Gastroesophageal sphincter (tissue), 4 donors: ENCODE measurements around the gene TTLL5. TPM values are rescaled to one million over a fixed set of nuclear protein-coding genes. Genes with fewer than 3 reads are reported as not detected.

Experiments
- ATAC-seq: fragments of 150-250 bp; one replicate; pipeline ENCODE4 v1.9.1; 2016; ENCODE audit warnings: mild to moderate bottlenecking, moderate library complexity
- H3K27ac ChIP-seq, 4 donors: fragments of 200-600 bp; sonication (generic) in 3 of 4; 1 replicate in 3 of 4; 2 replicates in 1 of 4; pipeline ENCODE4 v1.5.1; 2016 to 2019
- H3K27me3 ChIP-seq: fragments of 200-600 bp; sonication (generic); one replicate; pipeline ENCODE4 v1.5.1; 2019
- H3K36me3 ChIP-seq, 2 donors: fragments of 200-600 bp; sonication (generic); one replicate each; pipeline ENCODE4 v1.5.1; 2019; ENCODE audit warnings: control low read depth in 1 of 2
- H3K4me1 ChIP-seq, 3 donors: fragments of 200-600 bp; sonication (generic); 1 replicate in 2 of 3; 2 replicates in 1 of 3; pipeline ENCODE4 v1.5.1; 2016 to 2019; ENCODE audit warnings: control low read depth in 2 of 3
- H3K4me3 ChIP-seq, 2 donors: fragments of 200-600 bp; sonication (generic); one replicate each; pipeline ENCODE4 v1.5.1; 2019; ENCODE audit warnings: mild to moderate bottlenecking in 1 of 2, moderate library complexity in 1 of 2
- H3K9me3 ChIP-seq, 3 donors: fragments of 200-600 bp; sonication (generic); one replicate each; pipeline ENCODE4 v1.5.1; 2017 to 2019; ENCODE audit warnings: control low read depth in 2 of 3
- EP300 ChIP-seq: sonication (generic); formaldehyde crosslinking; IDR thresholded peaks from one replicate; pipeline ENCODE4 v1.6.1; 2017; ENCODE audit warnings: antibody characterized with exemption, mild to moderate bottlenecking
- POLR2A ChIP-seq, 2 donors: fragments of 450-650 bp; IDR thresholded peaks; one replicate each; pipeline ENCODE4 v1.6.1; 2017; ENCODE audit warnings: antibody characterized with exemption in 2 of 2, mild to moderate bottlenecking in 2 of 2, moderate library complexity in 1 of 2
- POLR2AphosphoS5 ChIP-seq: sonication (generic); formaldehyde crosslinking; IDR thresholded peaks from one replicate; pipeline ENCODE4 v1.6.1; 2017; ENCODE audit warnings: antibody characterized with exemption
- WGBS, 2 donors: methylation state at CpG; one replicate each; pipeline ENCODE4 v1.1.5; 2018; ENCODE audit warnings: low coverage in 1 of 2; 5-methylcytosine and 5-hydroxymethylcytosine counted together
- total RNA-seq, 4 donors: library from RNA; depleted of rRNA; stranded (reverse); fragments of >200 nt; gene quantifications; one replicate each; pipeline ENCODE4 v1.1.0, GENCODE V29; 2016
- TF ChIP-seq, protein P1 (sequence below), 4 experiments: fragments of 200-600 bp in 2 of 4; fragments of 450-650 bp in 2 of 4; sonication (generic) in 1 of 4; IDR thresholded peaks; one replicate each; pipeline ENCODE4 v1.5.1; 2017 to 2019; ENCODE audit warnings: antibody characterized with exemption in 4 of 4, mild to moderate bottlenecking in 2 of 4, moderate library complexity in 2 of 4

TTLL5 gene
- total RNA-seq, 4 donors from 2014 or later = 18.1 to 30.0 (median 22.1) TPM

GRCh38 chr14:75820761-75821160 is 159.7 kb downstream of the TTLL5 start:
- no peaks in the 10 kb centered on the region for H3K27me3 ChIP-seq
- H3K4me1 ChIP-seq = peaks cover 15 to 42% (median 20%) of the 10 kb centered on the region in 3 donors
- H3K9me3 ChIP-seq = no peaks in the 10 kb centered on the region
- no peak overlapping the region for H3K27ac ChIP-seq
- TF ChIP-seq POLR2AphosphoS5 (no peak), POLR2A (IDR thresholded peaks at IDR 0.05) (no peak), EP300 (no peak)
- TF ChIP-seq, protein P1, sequence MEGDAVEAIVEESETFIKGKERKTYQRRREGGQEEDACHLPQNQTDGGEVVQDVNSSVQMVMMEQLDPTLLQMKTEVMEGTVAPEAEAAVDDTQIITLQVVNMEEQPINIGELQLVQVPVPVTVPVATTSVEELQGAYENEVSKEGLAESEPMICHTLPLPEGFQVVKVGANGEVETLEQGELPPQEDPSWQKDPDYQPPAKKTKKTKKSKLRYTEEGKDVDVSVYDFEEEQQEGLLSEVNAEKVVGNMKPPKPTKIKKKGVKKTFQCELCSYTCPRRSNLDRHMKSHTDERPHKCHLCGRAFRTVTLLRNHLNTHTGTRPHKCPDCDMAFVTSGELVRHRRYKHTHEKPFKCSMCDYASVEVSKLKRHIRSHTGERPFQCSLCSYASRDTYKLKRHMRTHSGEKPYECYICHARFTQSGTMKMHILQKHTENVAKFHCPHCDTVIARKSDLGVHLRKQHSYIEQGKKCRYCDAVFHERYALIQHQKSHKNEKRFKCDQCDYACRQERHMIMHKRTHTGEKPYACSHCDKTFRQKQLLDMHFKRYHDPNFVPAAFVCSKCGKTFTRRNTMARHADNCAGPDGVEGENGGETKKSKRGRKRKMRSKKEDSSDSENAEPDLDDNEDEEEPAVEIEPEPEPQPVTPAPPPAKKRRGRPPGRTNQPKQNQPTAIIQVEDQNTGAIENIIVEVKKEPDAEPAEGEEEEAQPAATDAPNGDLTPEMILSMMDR (IDR thresholded peaks at IDR 0.05) = no peak
- peaks cover 0 to 12% of the 10 kb centered on the region in 2 donors for H3K36me3 ChIP-seq
- ATAC-seq = no peak
- WGBS, 2 donors = 81 to 93% methylated on average over 4 of the region's 4 CpGs
- no peak overlapping the region for H3K4me3 ChIP-seq

DNA sequence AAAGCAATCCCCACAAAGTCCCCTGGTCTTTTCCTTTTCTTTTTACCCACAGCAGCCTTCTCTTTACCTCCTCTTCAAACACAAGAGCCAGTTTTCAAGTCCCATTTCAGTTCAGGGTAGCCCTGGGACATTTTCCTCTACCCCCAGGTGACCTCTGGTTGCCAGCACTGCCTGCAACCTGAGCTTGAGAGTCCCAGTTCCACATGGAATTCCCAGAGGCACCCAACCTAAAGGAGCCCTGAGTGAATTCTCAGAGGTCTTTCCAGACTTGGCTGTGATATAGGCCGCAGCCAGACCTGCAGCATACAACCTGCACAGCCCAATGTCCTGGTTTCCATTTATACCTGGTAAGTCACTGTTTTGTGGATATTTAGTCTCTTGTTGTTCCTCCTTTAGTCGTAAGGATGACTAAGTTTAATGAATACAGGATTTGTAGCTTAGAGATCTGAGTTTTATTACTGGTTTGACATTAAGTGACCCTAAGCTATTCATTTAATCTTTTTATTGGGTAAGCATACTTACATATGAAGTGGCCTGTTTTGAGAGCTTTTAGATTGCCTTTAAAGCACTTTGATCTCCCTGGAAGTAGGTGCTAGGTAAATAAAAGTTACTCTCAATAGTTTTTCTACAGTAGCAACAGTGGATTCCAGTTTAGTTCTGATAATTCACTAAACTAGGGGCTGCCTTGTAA is 160.9 kb downstream of the TTLL5 start:
- Histone ChIP-seq H3K4me1 (peaks cover 15 to 55% (median 23%) of the 10 kb centered on the region in 3 donors), H3K9me3 (no peaks in the 10 kb centered on the region), H3K4me3 (no peak overlapping the region), H3K27ac (peak overlapping the region in 3 of 4 donors; percentile 80 to 86 (median 84)), H3K27me3 (no peaks in the 10 kb centered on the region), H3K36me3 (peaks cover 0 to 9% of the 10 kb centered on the region in 2 donors)
- 91% methylated on average over 2 of the region's 2 CpGs; no CpG with 5 or more reads in 1 of the 2 donors for WGBS, 2 donors
- TF ChIP-seq EP300 = no peak
- no peak for TF ChIP-seq POLR2AphosphoS5
- TF ChIP-seq POLR2A (IDR thresholded peaks at IDR 0.05) = no peak
- TF ChIP-seq, protein P1 (IDR thresholded peaks at IDR 0.05) = no peak
- no peak for ATAC-seq

GRCh38 chr14:75822522-75823141 is 161.6 kb downstream of the TTLL5 start:
- Histone ChIP-seq H3K27me3 (no peaks in the 10 kb centered on the region), H3K4me3 (no peak overlapping the region), H3K36me3 (peaks cover 0 to 9% of the 10 kb centered on the region in 2 donors), H3K9me3 (no peaks in the 10 kb centered on the region), H3K4me1 (peaks cover 15 to 57% (median 23%) of the 10 kb centered on the region in 3 donors), H3K27ac (peak overlapping the region; percentile 64 to 86 (median 82))
- peak; percentile 46 for ATAC-seq
- TF ChIP-seq, protein P1 (IDR thresholded peaks at IDR 0.05) = no peak
- TF ChIP-seq EP300 (no peak), POLR2A (IDR thresholded peaks at IDR 0.05) (no peak), POLR2AphosphoS5 (no peak)
- WGBS, 2 donors = 27 to 55% methylated on average over 6 to 7 of the region's 7 CpGs

- peaks cover 15 to 57% (median 23%) of the 10 kb centered on the region in 3 donors for H3K4me1 ChIP-seq
Measured at GRCh38 chr14:75823334-75823733, 162.3 kb downstream of the TTLL5 start.

More at GRCh38 chr14:75823334-75823733, 162.3 kb downstream of the TTLL5 start:
- TF ChIP-seq EP300 = no peak
- TF ChIP-seq, protein P1 (IDR thresholded peaks at IDR 0.05) = no peak
- TF ChIP-seq POLR2AphosphoS5 = peak; percentile 38
- no peak for TF ChIP-seq POLR2A (IDR thresholded peaks at IDR 0.05)
- 13 to 23% methylated on average over 3 to 4 of the region's 4 CpGs for WGBS, 2 donors
- Histone ChIP-seq H3K27me3 (no peaks in the 10 kb centered on the region), H3K4me3 (no peak overlapping the region), H3K27ac (peak overlapping the region; percentile 64 to 86 (median 82)), H3K9me3 (no peaks in the 10 kb centered on the region), H3K36me3 (peaks cover 0 to 9% of the 10 kb centered on the region in 2 donors)
- ATAC-seq = peak; percentile 87
